Naive thymus-derived CD8-positive, alpha-beta T cell (primary cell): ENCODE measurements around the gene ADCY10. TPM values are rescaled to one million over a fixed set of nuclear protein-coding genes. Genes with fewer than 3 reads are reported as not detected.
A peak's percentile ranks its signal among the peaks of the same experiment; 100 is the strongest.
"Not testable (repeated sequence)": the region's sequence is repeated elsewhere in the genome, so short reads cannot be mapped to it uniquely, and the experiment has no call there.

ENCODE experiments used
- ATAC-seq, 2 donors: fragments of 150-1000 bp; cut with Tn5 transposase in 1 of 2; sonication (Bioruptor Pico), chemical (Tn5 transposase) in 1 of 2; 1 replicate in 1 of 2; 2 replicates in 1 of 2; pipeline ENCODE4 v1.10.0; 2021; ENCODE audit warnings: mild to moderate bottlenecking in 2 of 2, moderate library complexity in 2 of 2
- POLR2A ChIA-PET: fragments of 350-600 bp; sonication (Branson Sonifier 250); formaldehyde crosslinking; loops from one replicate; lab custom pipeline; 2021; ENCODE audit warnings: antibody characterized with exemption; lab: Charles Lee
- DNase-seq, 10 donors: peaks; one replicate each; pipeline versions ENCODE4 v3.0.0 to v3.0.0-alpha.2; 2020 to 2022
- H3K27ac Mint-ChIP-seq, 10 donors: one replicate each; pipeline ENCODE4 v1.8.0; 2020 to 2022; ENCODE audit warnings: mild to moderate bottlenecking in 10 of 10, mixed read lengths in 10 of 10, moderate library complexity in 4 of 10, inconsistent platforms in 1 of 10
- H3K27me3 Mint-ChIP-seq, 5 donors: one replicate each; pipeline ENCODE4 v1.8.0; 2021 to 2022; ENCODE audit warnings: mixed read lengths in 5 of 5
- H3K36me3 Mint-ChIP-seq, 3 donors: one replicate each; pipeline ENCODE4 v1.8.0; 2020 to 2022; ENCODE audit warnings: mixed read lengths in 3 of 3, mild to moderate bottlenecking in 2 of 3, inconsistent platforms in 1 of 3
- H3K4me1 Mint-ChIP-seq, 4 donors: one replicate each; pipeline ENCODE4 v1.8.0; 2021 to 2022; ENCODE audit warnings: mixed read lengths in 4 of 4
- H3K4me3 Mint-ChIP-seq, 10 donors: one replicate each; pipeline ENCODE4 v1.8.0; 2020 to 2022; ENCODE audit warnings: mild to moderate bottlenecking in 10 of 10, mixed read lengths in 10 of 10, moderate library complexity in 6 of 10, inconsistent platforms in 1 of 10
- H3K9me3 Mint-ChIP-seq, 9 donors: one replicate each; pipeline ENCODE4 v1.8.0; 2020 to 2022; ENCODE audit warnings: mixed read lengths in 9 of 9, mild to moderate bottlenecking in 3 of 9, inconsistent platforms in 1 of 9, moderate library complexity in 1 of 9
- polyA plus RNA-seq, 3 donors: library from polyadenylated mRNA; unstranded; fragments of 300-500 nt; fragmentation: Illumina TruSeq; gene quantifications; one replicate each; pipeline ENCODE4 v1.2.3, GENCODE V29; 2021
- total RNA-seq, 8 experiments: library from RNA in 2 of 8; stranded (reverse) in 2 of 8; gene quantifications; one replicate each; pipeline ENCODE4 v1.2.3 and lab custom pipeline; 2021 to 2026

ADCY10 gene
- total and polyA plus RNA-seq, 5 experiments from 2014 or later = 0.41 to 1.1 TPM; not detected in 3

DNA sequence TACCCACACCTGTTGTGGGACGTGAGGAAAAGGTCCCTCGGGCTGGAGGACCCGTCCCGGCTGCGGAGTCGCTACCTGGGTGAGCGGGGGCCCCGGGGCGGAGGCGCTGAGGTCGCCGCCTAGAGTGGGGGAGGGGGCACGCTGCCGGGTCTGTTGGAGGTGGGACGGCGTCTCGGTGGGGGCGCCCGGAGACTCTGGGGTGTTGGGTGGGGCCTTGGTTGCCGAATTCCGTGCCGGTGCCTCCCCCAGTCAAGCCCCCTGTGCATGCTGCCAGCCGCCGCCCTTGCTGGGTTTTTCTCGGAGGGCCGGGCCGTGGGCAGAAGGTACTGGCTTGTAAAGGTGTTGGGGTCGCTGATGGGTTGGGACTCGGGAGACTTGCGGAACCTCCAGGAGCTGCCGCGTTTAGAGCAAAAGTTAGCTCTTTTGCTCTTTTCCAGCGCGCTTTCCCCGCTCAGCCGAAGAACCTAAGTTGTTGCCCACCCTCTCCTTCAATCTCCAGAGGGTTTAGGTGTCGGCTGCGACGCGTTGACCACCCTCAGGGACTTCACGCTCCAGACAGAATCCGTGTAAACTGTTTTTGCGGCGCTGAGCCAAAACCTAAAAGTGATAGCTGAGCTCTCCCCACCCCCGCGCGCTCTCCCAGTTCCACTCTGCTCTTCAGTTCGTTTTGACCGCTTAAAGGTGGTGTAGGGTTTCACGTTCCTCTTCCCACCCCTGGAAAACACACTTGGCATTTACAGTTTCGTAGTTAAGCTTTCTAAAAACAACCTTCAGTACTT is 23.2 kb upstream of the ADCY10 start, which contains the start of gene MPC2:
Gene MPC2 (minus strand): TSS at position 143 of the 779 bp plus-strand sequence. CDS start 1,231 bp downstream, outside the sequence.
- Mint-ChIP-seq H3K4me1 (peaks cover 20 to 57% (median 40%) of the 10 kb centered on the region in 4 donors), H3K36me3 (peaks cover 3 to 5% (median 4%) of the 10 kb centered on the region in 3 donors), H3K27ac (peak within 1 kb of the TSS; percentile 93 to 100 (median 99)), H3K9me3 (no peaks in the 10 kb centered on the region), H3K4me3 (peak within 1 kb of the TSS; percentile 82 to 99 (median 94)), H3K27me3 (no peaks in the 10 kb centered on the region)
- POLR2A ChIA-PET = interaction anchor here (1.0 to 2.4 kb wide), 5 partner anchors 20 to 1957 kb away, joined by 3 to 11 read pairs (median 3); partner anchors contain the start of genes POU2F1 and SCYL3
- peak; percentile 49 to 90 (median 74) for DNase-seq
- ATAC-seq = peak; percentile 28 to 33

DNA sequence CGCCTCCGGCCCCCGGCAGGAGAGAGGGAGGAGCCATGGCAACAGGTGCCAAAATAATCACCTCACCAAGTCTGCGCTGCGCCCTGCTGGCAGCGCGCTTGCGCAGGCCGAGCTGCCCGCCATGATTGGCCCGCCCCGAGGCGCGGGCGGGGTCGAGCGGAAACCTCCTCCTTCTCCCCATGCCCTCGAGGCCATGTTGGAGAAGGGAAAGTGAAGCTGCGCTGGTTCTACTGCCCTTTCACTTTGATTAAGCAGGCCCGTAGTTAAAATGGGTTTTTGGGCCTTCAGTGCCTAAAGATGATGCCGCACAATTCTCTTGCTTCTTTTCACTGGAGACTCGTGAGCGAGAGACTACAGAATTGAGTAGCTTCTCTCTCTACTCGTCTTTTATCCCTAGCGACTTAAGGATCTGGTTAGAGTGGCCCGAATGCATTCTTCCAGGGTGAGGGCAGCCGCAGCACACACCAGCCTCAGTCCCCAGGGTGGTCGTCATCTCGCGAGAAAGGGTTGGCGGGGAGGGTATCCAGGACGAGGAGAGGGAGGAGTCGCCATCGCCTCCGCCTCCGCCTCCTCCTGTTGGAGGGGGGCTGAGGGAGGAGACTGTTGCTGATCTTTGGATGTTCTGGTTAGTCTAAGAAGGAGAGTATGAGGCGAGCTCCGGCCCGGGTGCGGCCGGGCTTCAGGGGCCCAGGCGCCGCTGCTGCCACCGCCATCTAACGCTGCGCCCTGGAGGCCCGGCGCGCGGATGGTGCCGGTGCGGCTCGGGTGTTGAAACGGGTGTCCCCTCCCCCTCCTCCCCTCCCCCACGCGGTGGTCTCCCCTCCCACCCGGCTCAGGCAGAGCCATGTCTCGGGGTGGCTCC is 22.4 kb upstream of the ADCY10 start, which contains the start of gene DCAF6:
Gene DCAF6 (plus strand): TSS at position 616 of the 862 bp plus-strand sequence. CDS start 229 bp downstream, at position 845.
- POLR2A ChIA-PET = interaction anchor here (0.6 to 2.4 kb wide), 16 partner anchors 9 to 1957 kb away, joined by 3 to 11 read pairs (median 3); partner anchors contain the start of genes BLZF1, NME7, POU2F1 and SCYL3
- Mint-ChIP-seq H3K27me3 (no peaks in the 10 kb centered on the region), H3K36me3 (peaks cover 0 to 5% (median 2%) of the 10 kb centered on the region in 3 donors), H3K9me3 (no peaks in the 10 kb centered on the region), H3K27ac (peak within 1 kb of the TSS; percentile 93 to 100 (median 99)), H3K4me3 (peak within 1 kb of the TSS; percentile 82 to 99 (median 94)), H3K4me1 (peaks cover 20 to 52% (median 34%) of the 10 kb centered on the region in 4 donors)
- peak; percentile 75 to 77 for ATAC-seq
- DNase-seq = peak; percentile 93 to 99 (median 98)

DNA sequence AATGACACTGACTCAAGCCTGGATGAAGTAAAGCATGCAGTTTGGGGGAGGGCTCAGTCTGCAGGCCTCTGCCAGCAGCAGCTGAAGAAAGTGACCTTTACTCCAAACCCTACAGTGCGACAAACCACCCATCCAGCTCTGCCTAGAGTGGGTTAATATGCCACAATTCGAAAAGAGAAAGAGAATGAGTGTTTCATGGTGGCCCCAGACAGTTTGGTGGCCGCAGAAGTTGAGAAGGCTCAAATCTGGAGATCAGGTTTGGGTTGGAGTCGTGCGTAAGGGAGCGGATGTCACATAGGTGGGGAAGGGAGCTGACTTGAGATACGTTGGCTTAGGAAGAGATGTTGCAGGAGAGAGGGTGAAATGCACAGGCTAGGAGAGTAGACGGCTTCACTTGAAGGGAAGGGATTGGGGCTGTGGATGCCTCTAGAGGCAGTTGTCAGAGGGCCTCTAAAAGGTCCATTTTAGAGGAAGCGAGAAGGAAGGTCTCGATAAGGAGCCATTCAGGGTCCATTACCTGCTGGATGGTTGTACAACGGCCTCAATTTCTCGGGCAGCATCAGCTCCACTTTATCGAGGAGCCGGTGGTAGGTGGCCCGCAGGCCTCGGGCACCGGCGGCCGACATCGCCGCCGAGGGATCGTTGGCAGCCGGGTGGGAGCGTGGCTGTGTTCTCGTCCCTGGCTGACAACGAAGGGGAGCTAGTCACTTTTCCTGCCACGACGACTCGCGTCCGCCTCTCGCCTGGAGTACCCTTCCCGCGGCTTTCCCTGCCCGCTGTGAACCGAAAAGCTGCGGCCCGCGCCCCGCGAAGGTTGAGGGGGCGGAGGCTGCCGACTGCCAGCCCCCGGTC is 21.5 kb upstream of the ADCY10 start:
- Mint-ChIP-seq H3K27ac (peak overlapping the region; percentile 93 to 100 (median 99)), H3K36me3 (peaks cover 0 to 5% (median 2%) of the 10 kb centered on the region in 3 donors), H3K9me3 (no peaks in the 10 kb centered on the region), H3K27me3 (no peaks in the 10 kb centered on the region), H3K4me3 (peak overlapping the region; percentile 82 to 99 (median 94)), H3K4me1 (peaks cover 20 to 44% (median 33%) of the 10 kb centered on the region in 4 donors)
- POLR2A ChIA-PET = interaction anchor here (0.5 to 2.4 kb wide), 13 partner anchors 10 to 1958 kb away, joined by 3 to 11 read pairs (median 3); partner anchors contain the start of genes BLZF1, NME7, POU2F1 and SCYL3
- DNase-seq (peak in 5 of 10 donors; percentile 4 to 65 (median 22)), ATAC-seq (peak; percentile 7 to 11)

GRCh38 chr1:167934426-167935215 is 20.7 kb upstream of the ADCY10 start:
- no peak for DNase-seq
- POLR2A ChIA-PET = interaction anchor here (0.5 to 1.9 kb wide), 3 partner anchors 68 to 291 kb away, joined by 5 to 9 read pairs (median 5); partner anchors contain the start of gene SFT2D2
- Mint-ChIP-seq H3K36me3 (peaks cover 0 to 5% (median 2%) of the 10 kb centered on the region in 3 donors), H3K4me3 (peak overlapping the region; percentile 82 to 99 (median 94)), H3K27me3 (no peaks in the 10 kb centered on the region), H3K9me3 (no peaks in the 10 kb centered on the region), H3K4me1 (peaks cover 20 to 49% (median 34%) of the 10 kb centered on the region in 4 donors), H3K27ac (peak overlapping the region; percentile 93 to 100 (median 98))
- no peak for ATAC-seq

DNA sequence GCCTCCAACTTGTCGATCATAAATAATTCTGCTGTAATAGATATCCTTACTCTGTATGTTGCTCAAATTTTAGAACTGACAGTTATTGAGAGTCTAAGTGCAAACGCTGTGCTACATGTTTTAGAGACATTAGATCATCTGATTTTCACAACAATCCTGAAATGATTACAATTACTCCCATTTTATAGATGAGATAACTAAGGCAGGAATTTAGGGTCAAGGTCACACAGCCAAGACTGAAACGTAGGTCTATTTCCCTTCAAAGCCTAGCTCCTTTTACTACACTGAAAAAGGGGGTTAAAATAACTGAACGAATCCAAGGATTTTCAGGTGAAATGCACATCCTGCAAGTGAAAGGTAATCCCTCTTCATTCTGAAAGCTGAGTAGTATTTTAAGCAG is 19.9 kb upstream of the ADCY10 start:
- H3K4me1 Mint-ChIP-seq = peaks cover 20 to 48% (median 34%) of the 10 kb centered on the region in 4 donors
- peak overlapping the region in 2 of 10 donors; percentile 17 to 18 for H3K27ac Mint-ChIP-seq
- no peaks in the 10 kb centered on the region for H3K27me3 Mint-ChIP-seq
- H3K36me3 Mint-ChIP-seq = peaks cover 0 to 5% (median 2%) of the 10 kb centered on the region in 3 donors
- ATAC-seq (no peak), DNase-seq (no peak)
- H3K9me3 Mint-ChIP-seq = no peaks in the 10 kb centered on the region
- POLR2A ChIA-PET = interaction anchor here (0.5 kb wide), 1 partner anchor 67 kb away, joined by 5 read pairs; no protein-coding TSS in a partner anchor
- peak overlapping the region in 7 of 10 donors; percentile 20 to 99 (median 82) for H3K4me3 Mint-ChIP-seq

DNA sequence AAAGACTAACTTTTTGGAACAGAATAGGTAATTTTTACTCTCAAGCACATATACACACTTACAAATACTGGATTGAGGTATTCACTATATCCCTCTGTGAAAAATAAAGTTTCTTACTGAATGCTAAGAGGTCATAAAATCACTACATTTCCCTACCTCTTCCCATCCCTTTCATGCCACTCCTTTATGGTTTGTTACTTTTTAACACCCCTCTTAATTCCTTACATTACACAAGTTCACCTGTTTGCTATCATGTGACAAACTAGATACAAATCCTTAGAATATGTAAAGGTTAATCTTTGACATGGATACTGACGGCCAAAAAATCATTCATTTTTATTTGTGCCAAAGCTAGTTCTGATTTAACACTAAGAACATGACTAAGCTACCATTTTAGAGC is 15.8 kb upstream of the ADCY10 start:
- Mint-ChIP-seq H3K27me3 (no peaks in the 10 kb centered on the region), H3K9me3 (no peaks in the 10 kb centered on the region), H3K27ac (no peak overlapping the region), H3K36me3 (peaks cover 0 to 2% (median 0%) of the 10 kb centered on the region in 3 donors), H3K4me1 (peaks cover 10 to 37% (median 27%) of the 10 kb centered on the region in 4 donors), H3K4me3 (no peak overlapping the region)
- ATAC-seq = no peak
- no peak for DNase-seq
- POLR2A ChIA-PET = no interaction called here

DNA sequence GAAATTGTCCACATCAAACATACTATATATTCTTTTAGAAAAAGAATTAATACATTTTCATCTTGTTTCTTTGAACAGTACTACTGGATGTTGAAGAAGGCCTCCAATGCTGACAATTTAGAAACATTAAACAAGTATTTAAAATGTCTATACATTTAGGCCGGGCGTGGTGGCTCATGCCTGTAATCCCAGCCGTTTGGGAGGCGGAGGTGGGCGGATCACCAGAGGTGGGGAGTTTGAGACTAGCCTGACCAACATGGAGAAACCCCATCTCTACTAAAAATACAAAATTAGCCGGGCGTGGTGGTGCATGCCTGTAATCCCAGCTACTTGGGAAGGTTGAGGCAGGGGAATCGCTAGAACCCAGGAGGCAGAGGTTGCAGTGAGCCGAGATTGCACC is 15.0 kb upstream of the ADCY10 start:
- H3K9me3 Mint-ChIP-seq, H3K27me3 Mint-ChIP-seq, H3K36me3 Mint-ChIP-seq, ATAC-seq, H3K27ac Mint-ChIP-seq, H3K4me3 Mint-ChIP-seq, DNase-seq: not testable (repeated sequence)
- H3K4me1 Mint-ChIP-seq = peaks cover 8 to 29% (median 20%) of the 10 kb centered on the region in 4 donors
- POLR2A ChIA-PET = interaction anchor here (0.7 kb wide), 1 partner anchor 14 kb away, joined by 5 read pairs; no protein-coding TSS in a partner anchor

DNA sequence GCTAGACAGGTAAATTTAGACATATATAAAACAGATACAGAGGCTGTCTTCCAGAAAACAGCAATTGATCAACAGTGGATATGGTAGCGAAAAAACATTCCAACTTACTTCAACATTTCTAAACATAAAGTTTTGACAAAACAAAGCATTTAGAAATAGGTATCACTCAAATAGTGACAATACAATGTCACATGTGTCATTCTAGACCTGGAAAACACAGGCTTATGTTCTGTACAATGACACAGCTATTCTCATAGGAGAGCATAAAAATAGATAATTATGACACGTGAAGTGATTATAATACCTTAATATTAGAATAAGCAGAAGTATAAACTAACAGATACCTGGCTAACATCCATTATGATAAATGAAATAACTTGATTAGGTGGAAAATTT is 14.5 kb upstream of the ADCY10 start:
- no peaks in the 10 kb centered on the region for H3K9me3 Mint-ChIP-seq
- H3K36me3 Mint-ChIP-seq = peaks cover 0 to 6% (median 2%) of the 10 kb centered on the region in 3 donors
- H3K27ac Mint-ChIP-seq = no peak overlapping the region
- no peaks in the 10 kb centered on the region for H3K27me3 Mint-ChIP-seq
- DNase-seq (no peak), ATAC-seq (no peak)
- H3K4me3 Mint-ChIP-seq = no peak overlapping the region
- peaks cover 5 to 24% (median 16%) of the 10 kb centered on the region in 4 donors for H3K4me1 Mint-ChIP-seq
- POLR2A ChIA-PET = interaction anchor here (0.7 kb wide), 2 partner anchors 14 to 146 kb away, joined by 4 to 5 read pairs; no protein-coding TSS in a partner anchor

GRCh38 chr1:167927046-167927754 is 13.3 kb upstream of the ADCY10 start:
- DNase-seq = no peak

DNA sequence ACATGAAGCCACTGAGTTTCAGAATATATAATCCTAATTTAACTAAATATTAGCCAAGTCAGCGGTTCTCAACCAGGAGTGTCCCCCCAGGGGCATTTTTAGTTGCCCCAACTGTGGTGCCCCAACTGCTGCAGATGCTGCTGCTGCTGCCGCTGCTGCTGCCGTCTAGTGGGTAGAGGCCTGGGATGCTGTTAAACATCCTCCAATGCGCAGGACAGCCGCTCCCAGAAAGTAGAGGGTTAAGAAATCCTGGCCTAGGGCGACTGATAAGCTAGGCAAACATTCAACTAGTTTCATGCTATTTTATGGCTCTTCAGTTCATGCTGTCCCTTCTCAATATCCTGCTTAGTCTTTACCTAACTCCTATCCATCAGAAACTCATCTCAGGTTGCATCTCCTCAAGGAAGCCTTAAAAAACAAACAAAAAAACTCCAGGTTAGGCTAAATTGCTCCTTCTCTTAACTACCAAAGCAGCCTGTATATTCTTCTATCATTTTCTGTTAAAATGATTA is 12.6 kb upstream of the ADCY10 start:
- Mint-ChIP-seq H3K36me3 (peaks cover 0 to 16% (median 5%) of the 10 kb centered on the region in 3 donors), H3K4me3 (no peak overlapping the region), H3K9me3 (no peaks in the 10 kb centered on the region), H3K27me3 (no peaks in the 10 kb centered on the region), H3K27ac (peak overlapping the region in 1 of 10 donors; percentile 40), H3K4me1 (peaks cover 8 to 27% (median 13%) of the 10 kb centered on the region in 4 donors)
- DNase-seq = no peak
- ATAC-seq = no peak
- POLR2A ChIA-PET = no interaction called here

More at GRCh38 chr1:167927046-167927754, 13.3 kb upstream of the ADCY10 start:
- H3K36me3 Mint-ChIP-seq = peaks cover 0 to 14% (median 5%) of the 10 kb centered on the region in 3 donors
- no peaks in the 10 kb centered on the region for H3K27me3 Mint-ChIP-seq
- H3K4me3 Mint-ChIP-seq = no peak overlapping the region
- ATAC-seq = no peak
- peaks cover 5 to 24% (median 13%) of the 10 kb centered on the region in 4 donors for H3K4me1 Mint-ChIP-seq
- no peaks in the 10 kb centered on the region for H3K9me3 Mint-ChIP-seq
- H3K27ac Mint-ChIP-seq = peak overlapping the region in 1 of 10 donors; percentile 40
- POLR2A ChIA-PET = no interaction called here
